HCT116 (cell line): ENCODE data around the gene ABHD1. TPM values are rescaled to one million over a fixed set of nuclear protein-coding genes. Genes with fewer than 3 reads are reported as not detected.

Experiments used
- total RNA-seq: library from RNA; stranded (reverse); gene quantifications from one replicate; pipeline ENCODE4 v1.2.1, GENCODE V29; 2021; ENCODE audit not compliant: unreplicated experiment

ABHD1 gene
- total RNA-seq, 1 experiment from 2014 or later: not detected

Other genes with a start within 250 kb of the ABHD1 start
- 12.1 TPM for gene MAPRE3, start 153.2 kb upstream of the ABHD1 start, total RNA-seq
- gene TMEM214, start 90.8 kb upstream of the ABHD1 start, total RNA-seq: 69.8 TPM
- 40.0 TPM for gene AGBL5, start 72.1 kb upstream of the ABHD1 start, total RNA-seq
- gene OST4, start 52.2 kb upstream of the ABHD1 start, total RNA-seq: 187 TPM
- 0.59 TPM for gene EMILIN1, start 45.2 kb upstream of the ABHD1 start, total RNA-seq
- 6.7 TPM for gene KHK, start 37.0 kb upstream of the ABHD1 start, total RNA-seq
- gene CGREF1, start 4.7 kb upstream of the ABHD1 start, total RNA-seq: 4.0 TPM
- gene PREB, start 10.8 kb downstream of the ABHD1 start, total RNA-seq: 54.2 TPM
- not detected for gene PRR30, start 15.6 kb downstream of the ABHD1 start, total RNA-seq
- gene TCF23, start 25.2 kb downstream of the ABHD1 start, total RNA-seq: not detected
- 93.6 TPM for gene ATRAID, start 88.2 kb downstream of the ABHD1 start, total RNA-seq
- gene SLC5A6, start 88.5 kb downstream of the ABHD1 start, total RNA-seq: 55.4 TPM
- gene CAD, start 93.6 kb downstream of the ABHD1 start, total RNA-seq: 114 TPM
- 20.5 TPM for gene SLC30A3, start 139.2 kb downstream of the ABHD1 start, total RNA-seq
- 2.5 TPM for gene DNAJC5G, start 151.6 kb downstream of the ABHD1 start, total RNA-seq
- gene TRIM54, start 158.6 kb downstream of the ABHD1 start, total RNA-seq: 2.0 TPM
- gene UCN, start 184.6 kb downstream of the ABHD1 start, total RNA-seq: 8.0 TPM
- 55.4 TPM for gene MPV17, start 199.3 kb downstream of the ABHD1 start, total RNA-seq
- gene GTF3C2, start 232.9 kb downstream of the ABHD1 start, total RNA-seq: 88.2 TPM
- gene EIF2B4, start 246.5 kb downstream of the ABHD1 start, total RNA-seq: 43.8 TPM
- gene SNX17, start 246.8 kb downstream of the ABHD1 start, total RNA-seq: 90.5 TPM